GM19099 (cell line): Measurements from ENCODE around the gene GABBR2.

Source experiments
- POLR2A ChIP-seq: IDR thresholded peaks from 3 replicates; pipeline ENCODE4 v1.6.1; 2011; ENCODE audit warnings: low read depth; ENCODE audit not compliant: insufficient read length; ENCODE audit errors: extremely low read depth

GABBR2 gene

DNA sequence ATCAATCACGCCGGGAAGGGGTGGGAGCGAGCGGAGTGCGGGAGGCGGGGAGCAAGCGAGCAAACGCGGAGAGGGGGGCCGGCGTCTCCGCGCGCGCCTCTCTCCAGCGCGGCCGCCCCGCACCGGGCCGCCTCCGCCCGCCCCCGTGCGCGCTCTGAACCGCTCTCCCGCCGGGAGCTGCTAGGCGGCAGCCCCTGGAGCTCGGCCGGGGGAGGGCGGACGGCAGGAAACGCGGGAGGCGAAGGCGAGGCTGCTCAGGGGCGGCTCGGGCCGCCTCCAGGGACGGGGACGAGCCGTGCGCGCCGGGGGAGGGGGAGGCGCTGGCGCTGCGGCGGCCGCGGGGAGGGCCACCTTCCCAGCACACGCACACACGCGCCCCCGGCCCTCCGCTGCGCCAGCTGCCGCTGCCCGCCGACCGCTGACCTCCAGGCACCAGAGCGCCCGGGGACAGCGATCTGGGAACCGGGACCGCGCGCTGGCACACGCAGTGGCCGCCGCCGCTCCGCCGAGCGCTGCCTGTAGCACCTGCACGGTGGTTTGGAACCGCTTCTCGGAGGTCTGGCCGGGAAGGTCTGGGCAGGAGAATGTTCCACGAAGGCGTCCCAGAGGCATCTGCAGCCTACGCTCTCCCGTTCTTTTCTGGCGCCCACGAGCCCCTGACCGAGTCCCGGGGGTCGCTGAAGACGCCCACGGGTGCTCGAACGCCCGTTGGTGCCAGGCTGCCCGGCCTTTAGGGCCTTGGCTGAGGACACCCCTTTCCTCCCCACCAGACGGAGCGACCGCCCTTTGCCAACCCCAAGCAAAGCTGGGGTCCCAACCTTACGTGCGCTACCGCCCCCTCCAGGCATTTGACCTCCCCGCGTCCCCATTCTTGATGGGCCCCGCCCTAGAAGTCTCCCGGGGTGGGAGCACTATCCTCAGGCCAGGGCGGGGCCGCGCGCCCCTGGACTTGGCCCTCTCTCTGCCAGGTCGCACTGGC lies at the start of gene GABBR2:
Gene GABBR2 (minus strand): TSS at position 3 of the 979 bp plus-strand sequence. CDS start 198 bp downstream, outside the sequence.
- no peak for TF ChIP-seq POLR2A

GRCh38 chr9:98755006-98755618 lies 46.4 kb upstream of the GABBR2 start:
- no peak for TF ChIP-seq POLR2A

GRCh38 chr9:98751210-98751609 lies 42.5 kb upstream of the GABBR2 start:
- no peak for TF ChIP-seq POLR2A

DNA sequence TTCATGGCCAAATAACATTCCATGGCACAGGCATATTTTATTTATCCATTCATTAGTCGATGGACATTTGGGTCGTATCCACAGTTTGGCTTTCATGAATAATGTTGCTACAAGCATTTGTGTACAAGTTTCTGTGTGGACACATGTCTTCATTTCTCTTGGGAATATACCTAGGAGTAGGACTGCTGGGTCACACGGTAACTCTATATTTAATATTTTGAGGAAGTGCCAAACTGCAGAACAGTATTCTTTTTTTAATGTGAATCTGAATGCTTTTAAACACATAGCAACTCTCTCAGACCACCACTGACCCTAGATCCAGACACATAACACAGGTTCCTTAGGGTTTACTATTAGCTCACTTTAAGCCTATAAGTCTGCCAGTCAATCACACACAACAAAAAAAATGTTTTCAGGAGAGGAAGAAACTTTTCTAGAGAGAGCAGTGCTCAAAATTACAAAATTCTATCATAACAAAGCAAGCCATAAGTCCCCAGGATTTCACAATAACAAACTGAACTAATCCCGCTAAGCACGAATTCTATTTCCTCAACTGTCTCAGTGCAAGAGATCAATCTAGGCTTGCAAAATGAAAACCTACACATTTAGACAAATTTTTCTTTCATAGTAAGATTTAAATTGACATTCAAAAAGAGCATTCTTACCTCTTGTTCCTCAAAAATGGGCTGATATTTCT lies 41.8 kb upstream of the GABBR2 start:
- TF ChIP-seq POLR2A, result no peak

DNA sequence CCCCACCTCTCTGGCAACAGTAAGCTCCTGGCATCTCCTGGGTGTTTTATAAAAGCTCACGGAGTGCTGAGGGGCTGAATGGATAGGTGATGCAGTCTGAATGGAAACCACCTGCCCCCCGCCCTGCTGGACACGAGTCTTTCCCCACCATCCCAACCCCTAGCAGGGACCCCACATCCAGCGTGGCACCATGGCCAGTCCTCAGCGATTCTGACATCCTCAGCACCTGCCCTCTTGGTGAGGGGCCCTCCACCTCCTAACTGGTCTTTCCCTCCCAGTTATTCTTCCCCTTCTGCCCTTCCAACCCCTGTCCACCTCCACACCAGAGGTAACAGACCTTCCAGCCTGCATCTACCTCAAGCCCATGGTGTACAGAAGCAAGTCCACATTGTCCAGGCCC lies 38.7 kb upstream of the GABBR2 start:
- TF ChIP-seq POLR2A, result no peak

GRCh38 chr9:98745470-98745869 lies 36.7 kb upstream of the GABBR2 start:
- no peak for TF ChIP-seq POLR2A

GRCh38 chr9:98743818-98744611 lies 35.3 kb upstream of the GABBR2 start:
- TF ChIP-seq POLR2A, result no peak

- TF ChIP-seq POLR2A, result no peak
Measured at GRCh38 chr9:98743329-98743728, 34.6 kb upstream of the GABBR2 start.

DNA sequence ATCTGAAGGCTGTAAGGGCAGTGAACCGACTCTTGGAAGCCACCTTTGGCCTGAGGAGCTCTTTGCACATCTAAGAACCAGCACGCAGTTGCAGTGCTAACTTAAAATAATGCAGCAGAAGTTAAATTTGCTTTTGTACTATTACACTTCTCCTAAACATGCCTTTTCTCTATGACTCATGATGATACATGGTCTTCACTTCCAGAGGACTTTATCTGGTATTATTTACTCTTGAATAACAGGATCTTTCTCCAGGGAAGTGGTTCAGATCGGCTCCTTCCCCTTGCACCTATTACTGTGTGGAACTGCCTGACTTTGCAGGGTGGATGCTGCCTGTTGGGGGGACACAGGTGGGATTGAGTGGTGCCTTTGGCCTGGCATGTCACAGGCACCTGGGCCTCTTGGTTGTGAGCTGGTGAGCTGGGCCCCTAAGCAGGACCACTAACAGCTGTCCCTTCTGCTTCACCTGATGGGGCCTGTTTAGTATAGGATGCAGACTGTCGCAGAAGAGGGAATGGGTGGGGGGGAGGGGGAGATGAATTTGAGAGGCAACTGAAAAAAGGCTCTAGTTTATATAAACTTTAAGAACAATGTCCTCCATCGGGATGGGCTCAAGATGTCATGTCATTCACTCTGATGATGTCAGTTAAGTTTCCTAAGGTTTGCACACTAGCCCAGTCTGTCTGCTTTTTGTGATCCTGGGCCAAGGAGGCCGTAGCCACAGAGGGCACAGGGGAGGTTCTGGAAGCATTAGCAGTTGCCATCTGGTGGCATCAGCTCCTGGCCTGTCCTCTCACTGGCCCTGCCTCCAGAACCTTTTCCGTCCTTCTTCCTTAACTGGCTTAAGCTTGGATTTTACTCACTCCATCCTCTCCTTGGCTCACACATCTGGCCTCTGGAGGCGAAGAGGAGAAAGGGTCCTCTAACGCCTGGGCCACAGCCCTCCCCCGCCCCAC lies 33.9 kb upstream of the GABBR2 start:
- no peak for TF ChIP-seq POLR2A

DNA sequence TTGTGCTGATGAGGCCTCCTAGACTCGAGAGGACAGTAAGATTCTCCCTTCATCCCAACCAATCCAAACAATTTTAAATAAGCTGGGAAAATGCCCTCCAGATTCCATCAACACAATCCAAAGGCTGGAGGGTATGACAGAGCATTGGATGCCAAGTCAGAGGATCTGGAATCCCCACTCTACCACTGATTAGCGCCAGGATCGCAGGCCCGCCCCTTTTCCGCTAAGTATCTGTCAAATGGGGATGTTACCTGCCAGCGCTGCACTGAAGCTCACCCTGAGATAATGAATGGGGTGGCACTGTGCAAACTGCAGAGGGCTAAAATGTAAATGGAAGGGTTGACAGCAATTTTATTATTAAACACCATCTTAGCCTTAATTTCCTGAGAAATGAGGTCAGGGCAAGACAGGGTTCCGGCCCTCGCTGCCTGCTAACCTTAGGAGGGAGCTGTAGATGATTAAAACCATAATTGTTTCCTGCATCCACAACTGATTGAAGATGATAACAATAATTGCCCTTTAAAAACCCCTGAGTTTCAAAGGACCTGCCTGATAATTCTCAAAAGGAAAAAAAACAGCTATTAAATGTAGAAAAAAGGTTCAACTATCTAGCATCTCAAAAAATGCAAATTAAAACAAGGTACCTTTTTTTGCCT lies 31.6 kb upstream of the GABBR2 start:
- TF ChIP-seq POLR2A, result no peak

DNA sequence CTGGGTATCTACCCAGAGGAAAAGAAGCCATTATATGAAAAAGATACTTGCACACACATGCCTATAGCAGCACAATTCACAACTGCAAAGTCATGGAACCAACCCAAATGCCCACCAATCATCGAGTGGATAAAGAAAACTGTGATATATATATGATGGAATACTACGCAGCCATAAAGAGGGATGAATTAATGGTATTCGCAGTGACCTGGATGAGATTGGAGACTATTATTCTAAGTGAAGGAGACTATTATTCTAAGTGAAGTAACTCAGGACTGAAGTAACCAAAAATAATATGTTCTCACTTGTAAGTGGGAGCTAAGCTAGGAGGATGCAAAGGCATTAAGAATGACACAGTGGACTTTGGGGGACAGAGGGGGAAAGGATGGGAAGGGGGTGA lies 30.0 kb upstream of the GABBR2 start:
- no peak for TF ChIP-seq POLR2A

GRCh38 chr9:98736226-98736625 lies 27.5 kb upstream of the GABBR2 start:
- no peak for TF ChIP-seq POLR2A

DNA sequence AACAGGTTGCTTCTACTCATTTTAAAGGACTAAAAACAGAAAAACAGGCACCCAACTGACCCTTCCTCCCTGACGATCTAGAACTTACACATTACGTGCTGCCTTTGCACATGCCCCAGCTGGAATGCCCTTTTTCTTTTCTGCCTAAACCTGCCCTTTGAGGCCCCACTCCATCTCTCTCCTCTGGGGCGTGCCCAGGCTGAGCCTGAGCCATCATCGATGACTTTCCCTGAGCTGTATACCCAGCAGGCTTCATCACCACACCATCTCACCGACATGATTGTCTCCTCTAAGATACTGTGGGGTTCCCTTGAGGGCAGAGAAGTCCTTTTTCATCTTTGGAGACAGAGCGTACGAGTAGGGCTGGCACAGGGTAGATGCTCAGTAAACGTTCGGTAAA lies 24.1 kb upstream of the GABBR2 start:
- TF ChIP-seq POLR2A, result no peak

GRCh38 chr9:98732091-98732490 lies 23.4 kb upstream of the GABBR2 start:
- TF ChIP-seq POLR2A, result no peak

- TF ChIP-seq POLR2A, result no peak
Measured at GRCh38 chr9:98730871-98731270, 22.1 kb upstream of the GABBR2 start.
